ENCODE measurements around the gene DNAJC7.

Gene DNAJC7

DNA sequence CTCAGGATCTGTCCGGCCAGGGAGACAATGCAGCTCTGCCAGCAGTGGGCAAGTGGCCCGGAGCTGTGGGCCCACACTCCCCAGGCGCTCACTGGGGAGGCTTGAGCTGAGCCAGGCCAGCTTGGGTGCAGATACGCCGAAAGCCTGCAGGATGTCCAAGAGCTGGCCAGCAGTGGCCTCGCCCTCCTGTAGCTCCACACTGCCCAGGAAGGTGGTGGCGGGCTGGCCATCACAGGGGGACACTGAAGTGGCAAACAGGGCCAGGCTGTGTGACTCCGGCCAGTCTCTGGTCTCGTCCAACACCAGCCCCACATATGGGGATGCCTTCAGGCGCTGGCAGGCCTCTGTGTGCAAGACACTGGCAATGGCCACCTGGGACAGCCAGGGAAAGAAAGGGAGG lies 23.6 kb upstream of the DNAJC7 start:
- H3K36me3 ChIP-seq (ENCODE audit: control insufficient read depth in 1 of 2, insufficient read depth in 2 of 2, low read length in 2 of 2) = no peaks in the 10 kb centered on the region
- no peak overlapping the region for H2AK5ac ChIP-seq (ENCODE audit: low read length)
- no CpG with 5 or more reads among the region's 10 CpGs for WGBS (ENCODE audit: extremely low coverage, insufficient coverage, insufficient read length)
- DNase-seq = no peak
- H3K79me2 ChIP-seq (ENCODE audit: control insufficient read depth, insufficient read depth, low read length, poor library complexity) = no peaks in the 10 kb centered on the region
- no peak overlapping the region for H3K27ac ChIP-seq (ENCODE audit: low read depth, low read length)
- H4K8ac ChIP-seq (ENCODE audit: low read depth, low read length) = no peak overlapping the region
- no peak overlapping the region for H2BK5ac ChIP-seq (ENCODE audit: low read depth, low read length, poor library complexity)
- no peak overlapping the region for H3K9ac ChIP-seq (ENCODE audit: low read length)
- no peak overlapping the region for H3K23ac ChIP-seq (ENCODE audit: low read length)
- no peak overlapping the region for H3K18ac ChIP-seq (ENCODE audit: low read length)
- H3K9me3 ChIP-seq (ENCODE audit: insufficient read depth, low read depth, low read length) = no peaks in the 10 kb centered on the region
- no peaks in the 10 kb centered on the region for H3K4me1 ChIP-seq (ENCODE audit: control insufficient read depth in 1 of 2, insufficient read depth in 2 of 2, low read length in 2 of 2)
- H4K91ac ChIP-seq (ENCODE audit: low read depth, low read length) = no peak overlapping the region
- H4K12ac ChIP-seq (ENCODE audit: low read depth, low read length) = no peak overlapping the region
- H2BK12ac ChIP-seq (ENCODE audit: low read length) = no peak overlapping the region
- no peak overlapping the region for H3K14ac ChIP-seq (ENCODE audit: low read length)
- no peak overlapping the region for H3K4me3 ChIP-seq (ENCODE audit: low read depth, low read length)
- no peak overlapping the region for H2AFZ ChIP-seq (ENCODE audit: insufficient read depth, low read length, poor library complexity)
- H2BK120ac ChIP-seq (ENCODE audit: insufficient read depth, low read length, poor library complexity) = no peak overlapping the region
- no peak overlapping the region for H3K4ac ChIP-seq (ENCODE audit: low read depth, low read length)
- no peaks in the 10 kb centered on the region for H3K27me3 ChIP-seq (ENCODE audit: insufficient read depth, low read length)
- no peak overlapping the region for H3K4me2 ChIP-seq (ENCODE audit: low read length)
- no peaks in the 10 kb centered on the region for H3K79me1 ChIP-seq (ENCODE audit: low read length)

DNA sequence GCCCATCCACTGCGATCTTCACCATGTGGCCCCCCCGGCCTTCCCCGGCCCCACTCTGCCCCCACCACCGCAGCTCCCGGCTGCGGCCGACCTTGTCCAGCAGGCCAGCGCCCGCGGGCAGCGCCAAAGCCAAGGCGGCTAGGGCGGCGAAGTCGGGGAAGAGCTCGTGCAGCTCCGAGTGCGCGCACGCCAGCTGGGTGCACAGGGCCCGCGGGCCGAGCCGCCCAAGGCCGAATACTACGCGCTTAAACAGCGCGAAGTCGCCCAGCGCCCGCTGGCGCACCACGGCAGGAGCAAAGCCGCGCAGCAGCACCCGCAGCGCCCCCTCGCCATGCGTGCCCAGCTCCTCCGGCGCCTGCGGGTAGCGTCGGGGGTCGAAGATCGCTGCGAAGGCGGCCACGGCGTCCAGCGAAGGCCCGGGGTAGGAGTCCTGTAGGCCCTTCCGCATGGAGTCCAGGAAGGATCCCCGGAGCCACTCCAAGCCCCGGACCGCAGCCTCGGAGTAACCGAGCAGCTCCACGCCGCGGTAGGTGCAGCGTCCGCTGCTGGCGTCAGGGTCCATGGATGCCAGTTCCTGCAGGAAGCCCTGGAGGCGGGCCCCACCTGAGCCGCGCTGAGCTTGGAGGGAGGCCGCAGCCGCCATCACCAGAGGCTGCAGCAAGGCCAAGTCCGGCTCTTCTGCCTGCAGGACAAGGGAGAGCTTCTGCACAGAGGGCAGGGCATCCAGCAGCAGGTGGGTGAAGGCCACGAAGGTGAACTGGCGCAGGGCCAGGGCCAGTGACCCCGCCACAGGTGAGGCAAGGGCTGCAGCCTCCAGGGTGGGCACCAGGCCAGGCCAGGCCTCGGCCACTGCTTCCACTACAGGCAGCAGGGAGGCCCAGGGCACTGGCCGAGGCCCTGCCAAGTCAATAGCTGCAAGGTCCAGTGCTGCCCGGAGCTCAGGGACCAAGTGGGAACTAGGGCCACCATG lies 22.8 kb upstream of the DNAJC7 start:
- Histone ChIP-seq H3K9me3 (ENCODE audit: insufficient read depth, low read depth, low read length) (no peaks in the 10 kb centered on the region), H3K14ac (ENCODE audit: low read length) (no peak overlapping the region), H2BK120ac (ENCODE audit: insufficient read depth, low read length, poor library complexity) (no peak overlapping the region), H2BK5ac (ENCODE audit: low read depth, low read length, poor library complexity) (no peak overlapping the region), H3K27ac (ENCODE audit: low read depth, low read length) (no peak overlapping the region), H3K23ac (ENCODE audit: low read length) (no peak overlapping the region), H3K36me3 (ENCODE audit: control insufficient read depth in 1 of 2, insufficient read depth in 2 of 2, low read length in 2 of 2) (no peaks in the 10 kb centered on the region), H4K91ac (ENCODE audit: low read depth, low read length) (no peak overlapping the region), H3K4ac (ENCODE audit: low read depth, low read length) (no peak overlapping the region), H3K4me2 (ENCODE audit: low read length) (no peak overlapping the region), H3K18ac (ENCODE audit: low read length) (no peak overlapping the region), H3K4me3 (ENCODE audit: low read depth, low read length) (no peak overlapping the region), H2AK5ac (ENCODE audit: low read length) (no peak overlapping the region), H3K9ac (ENCODE audit: low read length) (no peak overlapping the region), H3K79me1 (ENCODE audit: low read length) (no peaks in the 10 kb centered on the region), H3K4me1 (ENCODE audit: control insufficient read depth in 1 of 2, insufficient read depth in 2 of 2, low read length in 2 of 2) (no peaks in the 10 kb centered on the region), H4K12ac (ENCODE audit: low read depth, low read length) (no peak overlapping the region), H2AFZ (ENCODE audit: insufficient read depth, low read length, poor library complexity) (no peak overlapping the region), H4K8ac (ENCODE audit: low read depth, low read length) (no peak overlapping the region), H3K79me2 (ENCODE audit: control insufficient read depth, insufficient read depth, low read length, poor library complexity) (no peaks in the 10 kb centered on the region), H3K27me3 (ENCODE audit: insufficient read depth, low read length) (no peaks in the 10 kb centered on the region), H2BK12ac (ENCODE audit: low read length) (no peak overlapping the region)
- no CpG with 5 or more reads among the region's 77 CpGs for WGBS (ENCODE audit: extremely low coverage, insufficient coverage, insufficient read length)
- DNase-seq = no peak

DNA sequence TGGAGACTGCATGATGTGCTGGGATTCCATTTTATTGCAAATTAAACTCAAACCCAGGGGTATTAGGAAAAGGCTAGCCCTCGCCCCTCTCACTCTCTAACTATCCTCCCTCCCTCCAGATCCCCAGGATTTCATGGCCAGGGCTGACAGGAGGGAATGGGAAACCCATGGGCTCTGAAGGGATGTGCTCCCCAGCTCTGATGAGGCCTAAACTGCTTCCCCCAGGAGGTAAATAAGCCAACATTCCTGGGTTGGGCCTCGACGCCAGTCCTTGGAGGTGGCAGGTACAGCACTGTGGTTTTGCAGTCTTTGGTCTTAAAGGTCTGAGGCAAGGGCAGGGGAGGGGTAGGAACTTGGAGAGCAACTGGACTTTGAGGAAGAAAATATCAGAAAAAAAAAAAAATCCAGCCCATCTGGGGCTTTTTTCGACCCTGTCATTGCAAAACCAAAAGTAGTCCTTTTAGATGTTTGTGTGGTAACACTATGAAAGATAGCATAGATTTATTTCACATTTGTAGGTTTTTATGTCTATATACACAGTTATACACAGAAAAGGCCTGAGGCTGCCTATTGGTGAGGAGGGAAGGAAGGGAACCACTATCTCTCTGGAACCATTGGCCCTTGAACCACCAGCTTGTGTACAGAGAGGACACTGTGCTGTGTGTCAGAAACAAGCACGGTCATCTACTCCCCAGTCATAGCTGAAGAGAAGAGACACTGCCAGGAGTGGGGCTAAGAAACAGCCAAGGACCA lies 21.2 kb upstream of the DNAJC7 start:
- Histone ChIP-seq H3K18ac (ENCODE audit: low read length) (no peak overlapping the region), H3K4me1 (ENCODE audit: control insufficient read depth in 1 of 2, insufficient read depth in 2 of 2, low read length in 2 of 2) (no peaks in the 10 kb centered on the region), H4K12ac (ENCODE audit: low read depth, low read length) (no peak overlapping the region), H4K91ac (ENCODE audit: low read depth, low read length) (no peak overlapping the region), H3K79me2 (ENCODE audit: control insufficient read depth, insufficient read depth, low read length, poor library complexity) (no peaks in the 10 kb centered on the region), H2BK12ac (ENCODE audit: low read length) (no peak overlapping the region), H3K23ac (ENCODE audit: low read length) (no peak overlapping the region), H2AK5ac (ENCODE audit: low read length) (no peak overlapping the region), H2BK5ac (ENCODE audit: low read depth, low read length, poor library complexity) (no peak overlapping the region), H3K4me3 (ENCODE audit: low read depth, low read length) (no peak overlapping the region), H3K27ac (ENCODE audit: low read depth, low read length) (no peak overlapping the region), H2AFZ (ENCODE audit: insufficient read depth, low read length, poor library complexity) (no peak overlapping the region), H3K4me2 (ENCODE audit: low read length) (no peak overlapping the region), H3K9me3 (ENCODE audit: insufficient read depth, low read depth, low read length) (no peaks in the 10 kb centered on the region), H4K8ac (ENCODE audit: low read depth, low read length) (no peak overlapping the region), H3K36me3 (ENCODE audit: control insufficient read depth in 1 of 2, insufficient read depth in 2 of 2, low read length in 2 of 2) (no peaks in the 10 kb centered on the region), H3K9ac (ENCODE audit: low read length) (no peak overlapping the region), H3K4ac (ENCODE audit: low read depth, low read length) (no peak overlapping the region), H3K14ac (ENCODE audit: low read length) (no peak overlapping the region), H2BK120ac (ENCODE audit: insufficient read depth, low read length, poor library complexity) (no peak overlapping the region), H3K79me1 (ENCODE audit: low read length) (no peaks in the 10 kb centered on the region), H3K27me3 (ENCODE audit: insufficient read depth, low read length) (no peaks in the 10 kb centered on the region)
- no CpG with 5 or more reads among the region's 5 CpGs for WGBS (ENCODE audit: extremely low coverage, insufficient coverage, insufficient read length)
- DNase-seq = no peak

DNA sequence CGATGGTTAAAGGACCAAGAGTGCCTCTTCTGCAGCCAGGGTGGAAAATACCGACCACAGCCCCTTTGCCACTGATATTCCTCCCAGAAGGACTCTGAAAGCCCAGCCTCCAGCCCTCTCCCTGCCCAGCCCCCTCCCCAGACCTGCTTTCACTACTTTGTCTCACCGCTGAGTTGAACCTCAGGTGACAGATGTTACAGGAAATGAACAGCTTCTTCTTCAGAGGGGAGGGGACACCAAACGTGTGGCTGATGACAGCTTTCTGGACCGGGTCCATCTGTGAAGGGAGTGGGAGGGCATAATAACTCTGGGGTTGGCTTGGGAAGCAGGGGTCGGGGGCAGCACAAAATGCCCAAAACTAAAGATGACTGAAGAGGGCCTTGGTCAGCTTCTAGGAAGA lies 16.8 kb upstream of the DNAJC7 start:
- Histone ChIP-seq H3K79me1 (ENCODE audit: low read length) (no peaks in the 10 kb centered on the region), H3K4me3 (ENCODE audit: low read depth, low read length) (no peak overlapping the region), H3K79me2 (ENCODE audit: control insufficient read depth, insufficient read depth, low read length, poor library complexity) (no peaks in the 10 kb centered on the region), H2BK5ac (ENCODE audit: low read depth, low read length, poor library complexity) (no peak overlapping the region), H3K27me3 (ENCODE audit: insufficient read depth, low read length) (no peaks in the 10 kb centered on the region), H3K23ac (ENCODE audit: low read length) (no peak overlapping the region), H3K9ac (ENCODE audit: low read length) (no peak overlapping the region), H4K12ac (ENCODE audit: low read depth, low read length) (no peak overlapping the region), H3K4me1 (ENCODE audit: control insufficient read depth in 1 of 2, insufficient read depth in 2 of 2, low read length in 2 of 2) (no peaks in the 10 kb centered on the region), H4K91ac (ENCODE audit: low read depth, low read length) (no peak overlapping the region), H2BK12ac (ENCODE audit: low read length) (no peak overlapping the region), H4K8ac (ENCODE audit: low read depth, low read length) (no peak overlapping the region), H2BK120ac (ENCODE audit: insufficient read depth, low read length, poor library complexity) (no peak overlapping the region), H3K9me3 (ENCODE audit: insufficient read depth, low read depth, low read length) (no peaks in the 10 kb centered on the region), H3K4ac (ENCODE audit: low read depth, low read length) (no peak overlapping the region), H3K14ac (ENCODE audit: low read length) (no peak overlapping the region), H3K27ac (ENCODE audit: low read depth, low read length) (no peak overlapping the region), H3K18ac (ENCODE audit: low read length) (no peak overlapping the region), H2AFZ (ENCODE audit: insufficient read depth, low read length, poor library complexity) (no peak overlapping the region), H2AK5ac (ENCODE audit: low read length) (no peak overlapping the region), H3K36me3 (ENCODE audit: control insufficient read depth in 1 of 2, insufficient read depth in 2 of 2, low read length in 2 of 2) (no peaks in the 10 kb centered on the region), H3K4me2 (ENCODE audit: low read length) (no peak overlapping the region)
- WGBS (ENCODE audit: extremely low coverage, insufficient coverage, insufficient read length) = no CpG with 5 or more reads among the region's 6 CpGs
- no peak for DNase-seq

Data from trophoblast cell (in vitro differentiated cells and primary cell).